GM04503 (cell line): ENCODE measurements around the gene FKBP1A.
A peak's percentile ranks its signal among the peaks of the same experiment; 100 is the strongest.
"Not testable (repeated sequence)": the region's sequence is repeated elsewhere in the genome, so short reads cannot be mapped to it uniquely, and the experiment has no call there.

Experiments used
- DNase-seq: peaks from one replicate; pipeline ENCODE4 v3.0.0-alpha.2; 2012; ENCODE audit warnings: low read depth

Gene FKBP1A

DNA sequence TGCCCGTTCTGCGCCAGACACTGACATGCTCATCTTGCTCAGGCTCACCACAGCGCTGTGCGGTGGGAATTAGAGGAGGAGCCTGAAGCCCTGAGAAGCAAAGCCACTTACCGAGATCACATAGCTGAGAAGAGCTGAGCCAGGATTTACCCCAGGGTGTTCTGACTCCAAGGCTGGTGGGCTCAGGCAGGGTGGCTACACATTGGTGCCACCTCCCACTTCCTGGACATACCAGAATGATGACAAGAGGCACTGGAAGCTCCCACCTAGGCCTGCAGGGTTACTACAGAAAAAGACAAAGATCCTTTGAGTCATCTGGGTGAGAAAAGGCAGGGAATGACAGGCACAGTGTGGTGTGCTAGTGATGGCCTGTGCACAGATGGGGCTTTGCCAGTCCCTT, 24.4 kb upstream of the FKBP1A start:
- no peak for DNase-seq

DNA sequence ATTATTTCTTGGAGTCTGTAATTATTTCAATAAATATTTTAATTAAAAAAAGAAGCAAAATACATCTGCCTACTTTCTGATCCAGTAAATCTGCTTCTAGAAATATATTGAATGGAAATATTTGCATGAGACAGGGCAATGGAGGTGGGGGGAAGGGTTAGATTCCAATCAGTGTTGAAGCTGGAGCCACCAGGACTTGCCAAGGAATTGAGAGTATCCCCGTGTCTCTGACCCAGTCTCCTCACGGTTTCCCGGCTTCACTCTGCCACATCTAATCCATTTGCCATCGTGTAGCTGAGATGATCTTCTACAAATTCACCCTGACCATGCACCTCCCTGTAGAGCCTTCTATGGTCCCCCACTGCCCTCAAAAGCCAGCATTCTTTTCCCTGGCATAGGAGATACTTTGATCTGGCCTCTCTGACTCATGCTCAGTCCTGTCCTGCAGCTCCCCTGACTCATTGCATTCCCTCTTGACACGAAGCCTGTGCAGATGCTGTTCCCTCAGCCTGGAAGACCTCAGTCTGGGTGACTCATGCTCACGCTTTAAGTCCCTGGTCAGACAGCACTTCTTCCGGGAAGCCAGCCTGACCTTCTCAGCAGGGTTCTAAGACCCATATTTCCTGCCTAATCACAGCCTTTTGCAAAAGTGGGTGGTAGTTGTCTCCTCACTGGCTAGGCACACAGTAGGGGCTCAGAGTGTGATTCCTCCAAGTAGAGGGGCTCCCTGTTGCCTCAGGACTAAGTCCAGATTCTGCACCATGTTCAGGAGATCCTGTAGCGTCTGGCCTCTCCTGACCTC, 23.0 kb upstream of the FKBP1A start:
- peak; percentile 77 for DNase-seq

DNA sequence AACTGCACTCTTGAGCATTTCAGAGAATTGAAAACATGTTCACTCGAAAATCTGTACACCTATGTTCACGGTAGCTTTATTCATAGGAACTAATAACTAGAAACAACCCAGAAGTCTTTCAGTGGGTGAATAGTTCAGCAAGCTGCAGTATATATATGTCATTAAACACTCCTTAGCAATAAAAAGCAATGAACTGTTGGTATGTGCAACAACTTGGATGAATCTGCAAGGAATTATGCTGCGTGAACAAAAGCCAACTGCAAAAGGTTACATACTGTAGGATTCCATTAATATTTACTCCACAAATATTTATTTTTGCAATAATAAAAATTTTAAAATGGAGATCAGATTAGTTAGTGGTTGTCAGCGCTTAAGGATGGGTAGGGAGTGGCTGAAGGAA, 22.1 kb upstream of the FKBP1A start:
- no peak for DNase-seq

DNA sequence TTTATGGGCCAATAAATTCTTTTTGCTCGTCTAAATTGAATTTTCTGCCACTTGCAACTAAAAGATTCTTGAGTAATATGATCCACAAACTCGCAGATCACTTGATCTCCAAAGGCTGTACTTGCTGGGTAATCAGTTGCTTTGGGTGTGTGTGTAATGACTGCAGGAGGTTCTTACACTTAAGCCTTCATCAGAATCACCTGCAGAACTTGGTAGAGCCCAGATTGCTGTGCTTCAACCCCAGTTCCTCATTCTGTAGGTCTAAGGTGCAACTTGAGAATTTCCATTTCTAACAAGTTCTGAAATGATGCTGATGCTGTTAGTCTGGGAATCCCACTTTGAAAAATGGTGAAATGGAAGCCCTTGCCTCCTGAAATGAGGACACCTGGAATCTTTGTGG, 12.9 kb upstream of the FKBP1A start:
- DNase-seq, result no peak

DNA sequence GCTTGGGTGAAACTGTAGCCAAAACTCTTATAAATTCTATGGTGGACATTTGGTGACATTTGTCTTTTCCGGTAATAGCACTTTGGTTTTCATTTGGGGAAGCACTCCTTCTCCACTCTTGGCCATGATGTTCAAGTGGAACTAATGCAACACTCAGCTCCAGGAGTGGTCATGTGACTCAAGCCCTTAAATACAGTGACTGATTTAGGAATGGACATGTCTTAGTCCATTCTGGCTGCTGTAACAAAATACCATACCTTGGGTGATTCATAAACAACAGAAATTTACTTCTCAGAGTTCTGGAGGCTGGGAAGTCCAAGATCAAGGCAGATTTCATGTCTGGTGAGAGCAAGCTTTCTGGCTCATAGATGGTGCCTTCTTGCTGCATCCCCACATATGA, 10.8 kb upstream of the FKBP1A start:
- DNase-seq, result no peak

DNA sequence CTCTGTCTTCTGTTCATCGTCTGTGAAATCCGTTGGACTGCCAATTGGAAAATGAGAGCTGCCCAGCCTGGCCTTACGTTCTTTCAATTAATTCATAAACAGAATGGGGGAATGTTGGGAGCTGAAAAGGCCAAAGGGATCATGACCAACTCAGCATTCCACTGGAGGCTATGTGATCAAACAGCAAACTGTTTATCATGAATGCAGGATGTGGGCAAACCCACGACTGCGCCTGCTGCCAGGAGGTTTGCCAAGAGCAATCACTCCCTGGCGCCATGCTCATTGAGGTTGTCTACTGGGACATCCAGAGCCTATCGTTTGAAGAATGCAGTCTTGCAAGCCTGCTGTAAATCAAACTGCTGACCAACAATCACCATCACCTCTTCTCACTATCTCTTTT, 9.3 kb upstream of the FKBP1A start:
- DNase-seq, result peak; percentile 61

DNA sequence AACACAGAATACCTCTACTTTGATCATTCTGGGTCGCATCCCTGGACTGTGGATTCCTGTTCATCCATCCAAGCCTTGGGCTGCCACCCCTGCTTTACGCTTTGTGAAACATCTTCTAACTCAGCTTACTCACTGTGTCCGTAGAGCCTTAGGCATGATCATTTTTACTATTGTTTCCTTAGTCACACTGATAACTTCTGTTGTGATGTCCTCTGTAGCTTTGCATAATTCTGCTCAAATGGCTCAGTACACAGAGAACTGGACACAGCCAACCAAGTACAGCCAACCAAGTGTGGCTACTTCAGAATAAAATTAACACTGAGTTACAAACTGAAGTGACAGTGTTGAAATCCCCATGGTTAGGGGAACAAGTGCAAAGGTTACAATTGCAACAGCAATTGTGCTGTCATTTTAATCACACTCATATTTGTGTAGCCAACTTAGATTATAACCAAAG, 8.6 kb upstream of the FKBP1A start:
- no peak for DNase-seq

DNA sequence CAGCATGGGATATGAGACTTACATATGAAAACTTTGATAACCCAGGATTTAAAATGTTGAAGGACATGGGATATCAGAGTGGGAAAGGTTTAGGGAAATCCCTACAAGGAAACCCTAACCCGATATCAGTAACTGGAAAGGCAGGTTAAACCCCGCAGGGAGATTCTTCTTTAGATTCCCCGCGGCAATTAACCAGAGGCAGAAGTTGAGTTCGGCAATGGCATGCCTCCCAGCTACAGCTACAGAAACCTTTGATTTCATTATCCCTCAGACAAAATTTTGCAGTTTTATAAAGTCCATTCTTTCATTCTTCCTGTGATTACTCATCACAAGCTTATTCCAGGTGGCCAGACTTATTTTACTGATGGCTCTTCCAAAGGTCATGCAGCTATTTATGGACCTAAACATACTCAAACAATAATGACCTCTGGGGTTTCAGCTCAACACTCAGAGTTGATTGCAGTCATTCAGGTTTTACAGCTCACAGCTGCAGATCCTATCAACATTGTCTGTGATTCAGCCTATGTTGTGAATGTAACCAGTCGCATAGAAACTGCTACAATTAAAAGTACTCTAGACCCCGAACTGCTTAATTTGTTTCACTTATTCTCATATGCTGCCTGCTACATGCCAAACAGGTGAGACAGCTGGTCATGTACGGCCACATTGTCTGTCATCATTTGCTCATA, 7.0 kb upstream of the FKBP1A start:
- peak; percentile 57 for DNase-seq

DNA sequence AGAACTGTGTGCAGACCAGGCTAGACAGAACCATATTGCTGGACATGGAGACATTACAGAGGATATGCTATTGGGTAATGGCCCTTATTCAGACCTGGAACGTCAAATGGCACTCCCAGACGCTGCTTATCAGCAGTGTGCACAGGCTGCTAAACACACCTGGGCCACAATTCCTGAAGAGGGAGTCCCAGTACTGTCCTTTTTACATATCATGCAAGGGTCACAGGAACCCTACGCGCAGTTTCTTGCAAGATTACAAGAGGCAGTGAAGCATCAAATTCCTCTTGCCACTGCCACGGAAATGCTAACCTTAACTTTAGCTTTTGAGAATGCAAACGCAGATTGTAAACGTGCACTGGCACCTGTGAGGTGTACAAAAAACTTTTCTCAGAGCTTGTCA, 5.3 kb upstream of the FKBP1A start:
- DNase-seq, result not testable (repeated sequence)

DNA sequence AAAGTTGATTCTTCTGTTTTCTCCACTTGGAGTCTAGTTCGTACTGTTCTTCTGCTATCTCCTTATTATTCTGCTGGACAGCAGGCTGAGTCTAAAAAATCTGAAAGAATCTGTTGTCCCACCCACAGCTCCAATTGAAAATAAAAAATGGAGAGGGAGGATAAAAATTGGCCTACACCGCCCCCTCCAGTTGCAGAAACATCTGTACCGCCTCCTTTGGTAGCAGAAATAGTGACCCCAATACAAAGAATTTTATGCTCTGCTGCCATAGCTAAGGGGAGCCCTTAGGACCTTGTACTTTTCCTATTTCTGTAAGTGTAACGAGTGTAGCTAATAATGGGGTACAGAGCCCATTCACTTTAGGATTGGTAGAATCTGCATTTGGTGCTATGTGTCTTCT, 4.9 kb upstream of the FKBP1A start:
- DNase-seq, result no peak

DNA sequence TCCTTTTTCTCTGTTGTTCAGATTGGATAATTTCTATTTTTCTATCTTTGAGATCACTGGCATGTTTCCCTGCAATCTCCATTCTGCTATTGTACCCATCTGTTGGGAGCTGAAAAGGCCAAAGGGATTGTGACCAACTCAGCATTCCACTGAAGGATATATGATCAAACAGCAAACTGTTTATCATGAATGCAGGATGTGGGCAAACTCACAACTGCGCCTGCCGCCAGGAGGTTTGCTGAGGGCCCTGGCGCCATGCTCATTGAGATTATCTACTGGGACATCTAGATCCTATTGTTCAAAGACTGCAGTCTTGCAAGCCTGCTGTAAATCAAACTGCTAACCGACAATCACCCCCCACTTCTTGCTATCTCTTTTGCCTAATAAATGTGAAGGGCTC, 3.8 kb upstream of the FKBP1A start:
- DNase-seq, result no peak

DNA sequence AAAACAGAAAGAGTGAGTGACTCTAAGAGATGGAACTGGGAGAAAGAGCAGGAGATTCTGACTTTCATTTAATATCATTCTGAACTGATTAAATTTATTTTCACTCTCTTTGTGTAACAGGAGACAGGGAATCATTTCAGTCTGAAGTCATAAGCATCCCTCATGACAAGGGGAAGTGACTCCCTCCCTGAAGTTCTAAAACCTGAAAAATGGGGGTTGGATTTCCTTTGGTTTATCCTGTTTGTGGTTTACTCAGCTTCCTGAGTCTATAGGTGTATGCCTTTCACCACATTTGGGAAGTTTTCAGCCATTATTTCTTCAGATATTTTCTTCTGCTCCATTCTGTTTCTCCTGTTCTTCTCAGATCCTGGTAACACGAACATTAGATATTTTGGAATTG, 3.4 kb upstream of the FKBP1A start:
- no peak for DNase-seq

DNA sequence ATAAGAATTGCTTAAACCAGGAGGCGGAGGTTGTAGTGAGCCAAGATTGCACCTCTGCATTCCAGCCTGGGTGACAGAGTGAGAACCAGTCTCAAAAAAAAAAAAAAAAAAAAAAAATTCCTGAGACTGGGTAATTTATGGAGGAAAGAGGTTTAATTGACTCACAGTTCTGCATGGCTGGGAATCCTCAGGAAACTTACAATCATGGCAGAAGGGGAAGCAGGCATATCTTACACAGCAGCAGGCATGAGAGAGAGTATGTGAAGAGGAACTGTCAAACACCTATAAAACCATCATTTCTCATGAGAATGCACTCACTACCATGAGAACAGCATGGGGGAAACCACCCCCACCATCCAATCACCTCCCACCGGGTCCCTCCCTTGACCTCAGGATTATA, 1.8 kb upstream of the FKBP1A start:
- DNase-seq, result no peak

DNA sequence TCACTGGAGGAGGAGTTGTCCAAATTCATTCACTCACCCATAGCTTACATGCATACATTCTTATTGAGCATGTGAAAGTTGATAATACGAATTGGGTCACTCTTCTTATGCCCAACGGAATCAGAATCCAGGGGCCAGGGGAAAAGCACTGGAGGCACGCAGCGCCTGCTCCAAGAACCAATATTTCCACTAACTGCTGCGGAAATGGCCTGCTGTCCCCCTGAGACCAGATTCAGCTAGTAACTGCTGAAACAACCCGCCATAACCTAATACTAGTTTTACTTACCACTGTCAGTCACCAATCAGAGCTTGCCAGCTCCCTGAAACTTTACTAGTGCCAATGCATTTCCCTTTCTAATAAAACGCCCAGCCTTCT, 641 bp upstream of the FKBP1A start:
- no peak for DNase-seq

DNA sequence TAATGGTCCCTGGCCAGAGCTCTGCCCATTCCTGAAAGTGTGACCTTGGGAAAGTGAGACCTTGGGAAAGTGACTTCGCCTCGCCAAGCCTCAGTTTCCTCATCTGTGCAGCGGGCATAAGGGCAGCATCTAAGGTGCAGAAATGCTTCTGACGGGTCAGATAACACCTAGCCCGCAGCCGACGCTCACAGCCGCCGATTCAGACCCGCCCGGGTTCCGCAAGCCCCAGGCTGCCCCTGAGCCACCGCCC, 486 bp downstream of the FKBP1A start:
- no peak for DNase-seq

DNA sequence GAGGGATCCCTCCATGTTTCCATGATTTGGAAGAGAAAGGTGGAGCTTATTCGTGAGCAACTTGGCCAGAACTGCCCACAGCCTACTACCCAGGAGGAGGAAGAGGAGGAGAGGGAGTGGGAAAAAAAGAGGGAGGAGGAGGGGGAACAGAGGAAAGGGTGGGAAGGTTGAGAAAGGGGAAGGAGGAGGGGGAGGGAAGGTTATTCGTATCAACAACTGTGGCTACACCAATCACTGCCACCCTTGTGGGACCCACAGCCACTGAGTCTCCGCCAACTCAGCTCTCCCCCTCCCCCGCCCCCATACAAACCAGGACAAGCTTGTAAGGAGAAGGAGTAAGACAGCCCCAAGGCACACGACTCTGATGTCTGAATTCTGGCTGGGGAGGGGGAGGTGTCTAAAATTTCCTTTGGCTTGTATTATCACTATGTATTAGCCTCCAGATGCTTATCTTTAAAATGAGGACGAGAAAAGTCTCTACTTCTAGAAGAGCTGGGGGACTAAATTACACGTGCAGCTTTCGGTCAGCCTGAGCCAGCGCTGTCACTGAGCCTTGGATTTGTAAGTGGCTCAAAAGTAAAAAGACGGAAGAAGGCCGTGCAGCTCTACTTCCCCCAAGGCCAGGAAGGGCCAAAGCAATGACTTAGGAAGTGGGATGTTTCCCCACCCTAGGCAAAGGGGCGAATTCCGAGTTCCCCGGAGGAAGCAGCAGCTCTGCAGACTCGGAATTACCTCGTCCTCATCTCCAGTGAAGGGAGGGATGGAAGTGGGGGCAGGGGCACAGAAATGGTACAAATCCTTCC, 1.0 kb downstream of the FKBP1A start:
- DNase-seq, result no peak

DNA sequence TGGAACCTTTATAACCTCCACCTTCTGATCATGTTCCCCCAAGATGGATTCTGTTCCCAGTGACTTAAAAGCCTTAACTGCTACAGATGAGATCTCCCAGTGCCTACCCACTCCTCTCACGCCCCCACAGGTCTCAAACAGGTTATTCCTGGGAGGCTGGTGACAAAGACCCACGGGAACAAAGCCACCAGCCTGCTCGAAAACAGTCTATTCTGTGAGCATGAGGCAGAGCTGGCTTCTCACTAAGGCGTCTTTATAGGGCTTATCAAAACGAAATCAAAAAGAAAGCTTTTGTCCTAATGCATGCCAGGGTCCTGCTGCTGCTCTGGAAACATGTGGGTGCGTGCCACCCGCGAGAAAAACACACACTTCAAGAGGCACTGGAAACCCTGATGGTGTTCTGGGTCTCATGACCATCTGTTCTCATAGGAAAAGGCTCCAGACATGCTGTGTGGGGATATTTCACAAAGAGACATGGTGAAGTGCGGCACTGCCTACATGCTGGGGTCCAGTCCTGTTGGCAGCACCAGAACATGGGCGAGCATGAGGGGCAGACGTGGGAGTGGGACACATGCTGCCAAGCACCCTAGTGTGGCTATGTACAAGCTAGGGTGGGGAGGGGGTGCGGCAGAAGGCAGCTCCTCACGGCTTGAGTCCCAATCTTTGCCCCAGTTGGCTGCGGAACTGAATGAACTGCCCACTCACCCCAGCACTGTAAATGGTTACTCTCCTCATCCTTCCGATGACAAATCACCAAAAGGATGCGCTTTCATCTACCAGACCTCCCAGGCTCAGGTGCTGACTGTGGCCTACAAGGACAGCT, 2.1 kb downstream of the FKBP1A start:
- DNase-seq, result no peak

DNA sequence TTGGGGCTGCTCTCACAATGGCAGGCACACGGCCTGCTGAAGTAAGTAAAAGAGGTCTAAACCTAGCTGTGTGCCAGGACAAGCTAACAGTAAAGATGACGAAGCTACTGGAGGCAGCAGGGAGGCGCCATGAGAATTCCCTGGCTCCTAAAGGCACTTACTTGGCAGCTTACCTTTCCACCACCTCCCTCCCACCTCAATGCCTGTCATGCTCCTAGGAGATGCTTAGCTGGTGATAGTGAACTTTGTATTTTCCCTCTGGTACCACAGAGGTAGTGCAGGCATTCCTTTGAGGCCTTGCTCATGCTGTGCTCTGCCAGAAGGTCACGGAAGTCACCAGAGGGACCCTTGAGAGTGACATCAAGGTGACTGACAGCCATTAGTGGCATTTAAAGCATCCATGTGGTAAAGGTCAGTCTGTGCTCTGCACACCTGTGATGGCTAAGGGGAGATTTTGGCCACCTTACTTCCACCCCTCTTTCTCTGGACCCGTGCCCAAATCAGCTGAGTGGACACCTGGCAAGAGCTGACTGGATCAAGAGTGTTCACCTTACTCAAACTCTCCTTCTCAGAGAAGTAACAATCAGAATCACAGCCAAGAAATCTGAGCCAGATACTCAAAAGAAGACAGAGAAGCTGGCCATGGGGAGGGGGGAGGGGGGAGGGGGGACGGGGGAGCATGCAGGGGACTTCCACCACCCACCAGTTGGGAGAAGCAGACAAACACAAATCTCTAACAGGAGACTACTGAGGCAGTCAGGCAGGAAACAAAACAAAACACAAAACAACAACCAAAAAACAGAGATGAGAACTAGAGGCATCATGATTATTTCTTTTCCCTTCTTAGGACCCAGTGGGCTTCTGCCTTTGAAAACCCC, 2.9 kb downstream of the FKBP1A start:
- no peak for DNase-seq

DNA sequence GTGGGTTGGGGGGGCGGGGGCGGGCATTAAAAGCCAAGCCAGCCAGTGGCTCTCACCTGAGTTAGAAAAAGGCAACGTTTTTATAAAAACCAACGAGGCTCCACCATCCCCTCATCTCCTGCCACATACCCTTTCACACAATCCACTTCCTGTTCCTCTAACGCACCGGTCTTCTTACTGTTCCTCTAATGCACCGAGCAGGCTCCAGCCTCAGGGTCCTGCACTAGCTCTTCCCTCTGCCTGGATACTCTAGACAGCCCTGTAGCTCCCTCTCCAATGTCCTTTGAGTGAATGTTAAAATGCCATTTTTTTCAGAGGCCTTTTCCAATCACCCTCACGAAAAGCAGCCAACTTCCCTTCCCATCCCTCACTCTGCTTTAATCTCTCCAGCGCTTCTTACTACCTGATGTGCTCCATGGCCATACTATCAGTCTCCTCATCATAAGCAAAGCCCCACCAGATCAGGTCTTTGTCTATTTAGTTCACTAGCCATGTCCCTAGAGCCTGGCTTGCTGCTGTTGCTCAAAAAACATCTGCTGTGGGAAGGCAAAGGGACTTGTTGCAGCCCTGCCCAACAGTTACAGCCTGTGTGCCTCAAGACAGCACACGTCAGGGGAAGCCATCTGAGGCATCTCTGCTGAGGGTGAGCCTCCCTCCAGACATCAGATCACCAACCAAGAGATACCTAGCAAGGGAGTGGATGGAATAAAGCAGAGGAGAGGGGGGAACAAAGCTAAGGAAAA, 3.9 kb downstream of the FKBP1A start:
- DNase-seq, result no peak

DNA sequence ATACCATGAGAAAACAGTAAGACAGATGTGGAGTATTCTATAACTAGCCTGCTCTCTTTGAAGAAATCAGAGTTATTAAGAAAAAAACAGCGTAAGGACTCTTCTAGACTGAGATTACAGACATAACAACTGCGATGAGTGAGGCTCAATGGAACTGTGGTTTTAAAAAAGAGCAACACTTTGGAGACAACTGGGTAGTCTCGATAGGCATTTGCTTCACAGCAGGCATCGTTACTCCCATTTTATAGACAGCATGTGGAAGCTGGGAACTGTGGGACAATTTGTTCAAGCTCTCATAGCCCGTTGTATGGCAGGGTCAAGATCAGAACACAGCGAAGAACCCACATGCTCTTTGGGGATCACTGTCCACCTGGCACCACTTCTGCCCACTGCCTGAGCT, 4.6 kb downstream of the FKBP1A start:
- no peak for DNase-seq

DNA sequence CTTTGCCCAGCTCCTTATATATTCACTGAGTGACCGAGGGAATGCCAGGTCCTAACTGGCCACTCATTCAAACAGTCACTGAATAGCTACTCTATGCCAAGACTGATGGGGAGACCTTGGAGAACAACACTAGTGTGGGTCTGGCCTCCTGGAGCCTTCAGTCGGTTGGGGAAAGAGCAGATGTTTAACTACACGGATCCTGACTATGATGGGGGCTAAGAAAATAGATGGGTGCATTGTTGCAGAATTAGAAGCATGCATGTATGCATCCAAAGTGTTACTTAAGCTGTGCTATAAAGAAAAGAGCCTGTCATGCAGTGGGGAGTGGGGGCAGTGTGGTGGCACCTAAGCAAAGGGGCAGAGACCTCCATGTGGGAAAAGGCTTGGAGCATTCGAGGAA, 6.5 kb downstream of the FKBP1A start:
- no peak for DNase-seq
